ENCODE measurements around the gene AVPR2. TPM values are rescaled to one million over a fixed set of nuclear protein-coding genes. Genes with fewer than 3 reads are reported as not detected.

AVPR2 gene
- total and polyA plus RNA-seq, 5 experiments from 2014 or later, result not detected

DNA sequence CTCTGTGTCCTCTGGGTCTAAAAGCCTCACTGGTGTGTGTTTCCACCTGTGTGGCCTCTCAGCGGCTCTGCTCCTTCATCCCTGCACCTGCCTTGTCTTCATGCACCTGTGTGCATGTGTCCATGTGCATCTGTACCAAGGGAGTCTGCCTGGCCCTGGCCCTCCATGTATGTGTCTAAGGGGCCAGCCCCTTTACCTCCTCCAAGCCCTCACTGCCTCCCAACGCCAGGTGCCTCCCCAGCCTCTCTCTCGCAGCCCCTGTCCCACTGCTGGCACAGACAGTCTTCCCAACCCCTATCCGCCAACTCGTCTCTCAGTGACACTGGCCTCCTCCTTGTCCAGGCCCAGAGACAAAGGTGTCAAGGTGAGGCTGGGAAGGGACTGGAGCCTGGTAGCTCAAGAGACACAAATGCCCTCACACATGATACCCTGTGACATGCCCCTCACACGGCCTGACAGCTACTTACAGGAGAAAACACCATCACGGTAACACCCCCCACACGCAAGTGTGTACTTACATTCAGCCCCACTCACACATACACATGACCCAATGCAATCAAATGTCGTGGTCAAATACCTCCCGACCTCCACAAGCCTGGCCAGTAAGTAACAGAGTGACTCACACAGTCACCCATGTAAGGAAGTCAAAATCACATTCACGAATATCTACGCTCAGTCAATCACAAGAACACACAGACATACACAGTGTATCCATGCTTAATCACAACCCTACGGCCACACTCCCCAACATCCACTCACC lies 29.9 kb upstream of the AVPR2 start:
- H3K9me3 Mint-ChIP-seq, result peaks cover 0 to 5% (median 0%) of the 10 kb centered on the region in 9 donors
- no peak for DNase-seq
- H3K36me3 Mint-ChIP-seq, result no peaks in the 10 kb centered on the region
- no peak for ATAC-seq
- H3K27me3 Mint-ChIP-seq, result peaks cover 6 to 27% (median 18%) of the 10 kb centered on the region in 5 donors
- POLR2A ChIA-PET, result no interaction called here
- H3K27ac Mint-ChIP-seq, result peak overlapping the region in 2 of 10 donors; percentile 53 to 64
- peak overlapping the region in 1 of 10 donors; percentile 39 for H3K4me3 Mint-ChIP-seq
- peaks cover 11 to 19% (median 15%) of the 10 kb centered on the region in 4 donors for H3K4me1 Mint-ChIP-seq

DNA sequence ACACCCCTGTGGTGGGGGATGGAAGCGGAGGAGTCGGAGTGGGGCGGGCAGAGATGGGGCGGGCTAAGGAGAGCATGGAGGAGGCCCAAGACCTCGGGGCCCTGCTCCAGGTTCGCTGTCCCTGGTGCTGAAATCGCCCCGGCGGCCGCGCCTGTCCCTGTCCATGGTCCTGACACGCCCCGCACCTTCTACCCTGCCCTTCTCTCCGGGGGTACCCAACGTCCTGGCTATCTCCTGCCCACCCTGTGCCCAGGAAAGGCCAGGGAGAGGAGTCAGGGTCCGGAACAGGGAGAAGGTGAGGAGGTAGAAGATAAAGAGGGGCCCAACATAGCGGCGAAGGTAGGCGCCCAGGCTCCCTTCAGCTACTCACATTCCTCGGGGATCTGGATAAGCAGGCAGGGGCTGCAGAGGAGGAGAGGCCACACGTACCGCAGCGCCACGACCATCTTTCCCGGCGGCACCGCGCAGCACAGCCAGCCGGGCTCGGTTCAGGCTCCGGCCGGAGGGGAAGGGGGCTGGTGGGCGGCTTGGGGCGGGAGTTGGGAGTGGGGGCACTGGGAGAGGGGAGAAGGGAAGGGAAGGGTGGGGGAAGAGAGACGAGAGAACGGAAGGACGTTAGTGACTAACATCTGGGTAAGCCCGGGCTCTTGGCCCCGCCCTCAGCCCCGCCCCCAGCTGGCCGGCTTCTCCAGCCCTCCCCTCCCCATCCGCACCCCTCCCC lies 28.9 kb upstream of the AVPR2 start:
- no peaks in the 10 kb centered on the region for H3K36me3 Mint-ChIP-seq
- POLR2A ChIA-PET, result interaction anchor here (1.0 kb wide), 1 partner anchor 51 kb away, joined by 5 read pairs; the partner anchor contains the start of gene ARHGAP4
- peaks cover 6 to 29% (median 18%) of the 10 kb centered on the region in 5 donors for H3K27me3 Mint-ChIP-seq
- H3K4me1 Mint-ChIP-seq, result peaks cover 11 to 19% (median 15%) of the 10 kb centered on the region in 4 donors
- ATAC-seq (peak; percentile 70 to 82), DNase-seq (peak; percentile 51 to 76 (median 68))
- peaks cover 0 to 5% (median 0%) of the 10 kb centered on the region in 9 donors for H3K9me3 Mint-ChIP-seq
- H3K4me3 Mint-ChIP-seq, result peak overlapping the region in 2 of 10 donors; percentile 32 to 63
- H3K27ac Mint-ChIP-seq, result peak overlapping the region in 2 of 10 donors; percentile 64 to 84

DNA sequence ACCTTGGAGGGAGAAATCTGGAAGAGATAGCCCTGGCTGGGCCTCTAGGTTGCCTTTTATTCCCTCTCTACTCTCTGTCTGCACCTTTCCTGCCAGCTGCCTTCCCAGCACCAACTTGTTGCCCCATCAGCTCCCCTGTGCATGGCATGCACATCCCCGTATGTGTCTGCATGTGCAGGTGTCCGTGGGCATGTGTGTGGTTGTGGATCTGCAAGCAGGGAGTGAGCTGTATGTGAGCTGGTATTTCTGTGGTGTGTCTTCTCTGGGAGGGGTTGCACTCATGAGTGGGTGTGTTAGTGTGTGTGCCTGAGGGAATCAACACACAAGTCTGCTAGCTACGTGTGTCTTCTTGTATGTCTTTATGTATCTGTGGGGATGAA lies 28.4 kb upstream of the AVPR2 start:
- POLR2A ChIA-PET, result interaction anchor here (1.0 kb wide), 1 partner anchor 50 kb away, joined by 5 read pairs; the partner anchor contains the start of gene ARHGAP4
- H3K36me3 Mint-ChIP-seq, result no peaks in the 10 kb centered on the region
- H3K4me3 Mint-ChIP-seq, result no peak overlapping the region
- H3K9me3 Mint-ChIP-seq, result peaks cover 0 to 5% (median 0%) of the 10 kb centered on the region in 9 donors
- peak overlapping the region in 2 of 10 donors; percentile 24 to 73 for H3K27ac Mint-ChIP-seq
- H3K4me1 Mint-ChIP-seq, result peaks cover 11 to 19% (median 15%) of the 10 kb centered on the region in 4 donors
- DNase-seq, result no peak
- no peak for ATAC-seq
- peaks cover 8 to 32% (median 18%) of the 10 kb centered on the region in 5 donors for H3K27me3 Mint-ChIP-seq

DNA sequence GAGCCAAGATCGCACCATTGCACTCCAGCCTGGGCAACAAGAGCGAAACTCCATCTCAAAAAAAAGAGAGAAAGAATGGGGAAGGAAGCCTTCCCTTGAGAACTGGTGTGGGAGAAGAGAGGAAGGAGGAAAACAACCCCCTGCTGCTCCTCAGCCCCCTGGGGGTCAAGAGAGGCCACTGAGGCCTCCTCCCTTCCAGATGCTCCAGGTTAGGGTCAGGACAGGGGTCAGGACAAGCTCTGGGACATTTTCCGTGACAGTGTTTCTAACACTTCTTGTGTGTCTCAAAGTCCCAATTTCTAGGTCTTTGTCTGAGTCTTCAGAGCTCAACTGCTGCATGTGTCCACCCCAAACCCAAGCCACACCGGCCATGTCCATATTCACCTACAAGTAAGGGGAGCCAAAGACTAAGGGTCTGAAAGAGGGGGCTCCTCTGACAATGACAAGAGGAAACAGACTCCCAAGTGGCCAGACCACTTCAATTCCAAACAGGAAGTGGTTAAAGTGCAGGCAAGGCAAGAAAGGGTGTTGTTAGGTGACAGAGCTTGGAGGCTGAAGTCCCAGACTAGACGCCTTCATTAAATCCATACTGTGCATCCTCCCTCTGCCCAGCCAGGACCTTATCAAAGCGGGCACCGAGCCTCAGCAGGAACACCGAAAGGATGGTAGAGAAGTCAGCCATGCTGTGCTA lies 26.8 kb upstream of the AVPR2 start:
- H3K27me3 Mint-ChIP-seq, result peaks cover 9 to 38% (median 15%) of the 10 kb centered on the region in 5 donors
- POLR2A ChIA-PET, result no interaction called here
- H3K4me1 Mint-ChIP-seq, result peaks cover 10 to 19% (median 15%) of the 10 kb centered on the region in 4 donors

DNA sequence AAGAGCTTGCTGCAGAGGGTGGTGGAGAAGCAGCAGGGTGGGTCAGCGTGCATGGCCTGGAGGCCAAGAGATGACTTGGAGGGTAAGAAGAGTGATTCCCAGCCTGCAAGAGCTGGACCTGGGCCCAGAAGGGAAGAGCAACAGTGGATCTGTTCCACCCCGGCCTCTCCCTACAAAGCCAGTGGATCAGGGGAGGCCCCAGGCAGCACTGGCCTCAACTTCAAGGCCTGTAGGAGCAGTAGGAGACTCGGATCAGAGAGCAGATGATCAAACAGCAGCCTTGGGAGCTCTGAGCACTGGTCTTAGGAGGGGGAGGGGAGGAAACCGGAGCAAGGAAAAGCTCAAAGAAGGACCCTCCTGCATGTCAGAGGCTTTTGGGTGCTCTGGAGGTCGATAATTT lies 26.1 kb upstream of the AVPR2 start:
- no peak for ATAC-seq
- Mint-ChIP-seq H3K4me1 (peaks cover 9 to 19% (median 15%) of the 10 kb centered on the region in 4 donors), H3K9me3 (peaks cover 0 to 5% (median 0%) of the 10 kb centered on the region in 9 donors), H3K4me3 (peak overlapping the region in 3 of 10 donors; percentile 31 to 57 (median 39)), H3K27ac (peak overlapping the region in 2 of 10 donors; percentile 43 to 56), H3K27me3 (peaks cover 9 to 43% (median 15%) of the 10 kb centered on the region in 5 donors), H3K36me3 (no peaks in the 10 kb centered on the region)
- no peak for DNase-seq
- POLR2A ChIA-PET, result no interaction called here

More for the DNA sequence above, 26.8 kb upstream of the AVPR2 start:
- Mint-ChIP-seq H3K4me3 (peak overlapping the region in 2 of 10 donors; percentile 24 to 57), H3K9me3 (peaks cover 0 to 5% (median 0%) of the 10 kb centered on the region in 9 donors), H3K27ac (peak overlapping the region in 3 of 10 donors; percentile 37 to 56 (median 43)), H3K36me3 (no peaks in the 10 kb centered on the region)
- ATAC-seq (no peak), DNase-seq (no peak)

DNA sequence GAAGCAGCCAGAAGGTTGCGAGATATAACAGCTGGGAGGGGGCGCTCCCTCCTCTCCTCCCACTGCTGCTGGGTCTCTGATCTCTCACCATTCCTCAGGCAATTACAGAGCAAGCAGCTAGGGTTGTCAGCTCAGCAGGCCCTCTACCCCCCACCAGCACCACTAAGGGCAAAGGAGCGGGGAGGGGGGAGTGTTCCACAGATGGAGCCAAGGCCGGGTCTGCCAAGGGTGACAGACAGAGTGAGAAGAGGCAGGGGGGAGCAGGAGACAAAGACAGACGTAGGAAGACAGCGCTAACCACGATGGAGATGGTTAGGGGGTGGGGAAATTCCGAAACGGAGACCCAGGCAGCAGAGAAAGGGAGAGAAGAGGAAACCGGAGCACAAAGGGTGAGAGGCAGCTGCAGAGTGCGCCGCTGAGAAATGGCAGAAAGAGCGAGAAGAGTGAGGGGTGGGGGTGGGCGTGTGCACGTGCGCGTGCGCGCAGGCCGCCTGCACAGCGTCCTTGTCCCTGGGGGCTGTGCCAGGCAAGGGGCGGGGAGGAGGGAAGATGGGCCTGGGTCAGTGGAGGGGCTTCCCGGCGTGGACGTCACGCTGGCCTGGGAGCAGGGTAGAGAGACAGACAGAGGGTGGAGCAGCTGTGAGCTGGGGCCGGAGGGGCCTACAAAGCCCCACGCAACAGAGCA lies 25.4 kb upstream of the AVPR2 start:
- peaks cover 9 to 19% (median 15%) of the 10 kb centered on the region in 4 donors for H3K4me1 Mint-ChIP-seq
- ATAC-seq (peak in 1 of 2 donors; percentile 42), DNase-seq (no peak)
- H3K9me3 Mint-ChIP-seq, result peaks cover 0 to 5% (median 0%) of the 10 kb centered on the region in 9 donors
- no peak overlapping the region for H3K4me3 Mint-ChIP-seq
- POLR2A ChIA-PET, result no interaction called here
- no peaks in the 10 kb centered on the region for H3K36me3 Mint-ChIP-seq
- H3K27me3 Mint-ChIP-seq, result peaks cover 9 to 49% (median 15%) of the 10 kb centered on the region in 5 donors
- H3K27ac Mint-ChIP-seq, result no peak overlapping the region

DNA sequence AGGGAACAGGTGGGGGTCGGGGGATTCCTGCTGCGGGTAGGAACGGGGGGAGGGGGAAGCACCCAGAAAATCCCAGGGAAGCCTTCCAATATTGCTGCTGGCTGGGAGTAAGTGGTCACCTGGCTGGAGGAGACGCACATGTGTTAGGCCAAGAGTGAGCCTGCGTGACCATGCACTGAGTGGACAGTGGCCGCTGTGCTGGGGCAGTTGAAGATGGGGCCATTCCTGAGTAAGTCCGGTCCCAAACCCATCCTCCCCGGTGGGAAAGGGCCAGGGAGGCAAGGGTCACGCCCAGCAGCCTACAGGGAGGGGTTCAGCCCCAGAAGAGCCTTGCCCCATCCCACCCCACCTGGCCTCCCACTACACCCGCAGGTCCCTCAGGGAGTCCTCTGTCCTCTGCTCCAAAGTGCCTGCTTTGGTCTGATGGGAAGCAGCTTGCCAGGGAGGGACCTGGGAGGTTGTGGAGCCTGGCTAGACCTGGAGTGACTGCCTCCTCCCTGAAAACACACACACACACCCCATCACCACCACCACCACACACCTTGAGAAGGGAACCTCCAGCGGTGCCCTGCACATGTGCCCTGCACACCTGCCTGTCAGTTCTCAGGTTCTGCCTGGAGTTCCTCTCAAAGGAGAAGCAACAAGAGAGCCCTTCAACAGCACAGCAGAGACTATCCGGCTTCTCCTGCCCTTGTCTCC lies 24.6 kb upstream of the AVPR2 start:
- Mint-ChIP-seq H3K9me3 (peaks cover 0 to 4% (median 0%) of the 10 kb centered on the region in 9 donors), H3K27me3 (peaks cover 11 to 53% (median 18%) of the 10 kb centered on the region in 5 donors), H3K27ac (no peak overlapping the region), H3K4me3 (no peak overlapping the region), H3K4me1 (peaks cover 9 to 19% (median 16%) of the 10 kb centered on the region in 4 donors), H3K36me3 (no peaks in the 10 kb centered on the region)
- POLR2A ChIA-PET, result interaction anchor here (0.6 kb wide), 1 partner anchor 156 kb away, joined by 5 read pairs; the partner anchor contains the start of gene BCAP31
- no peak for DNase-seq
- ATAC-seq, result no peak

DNA sequence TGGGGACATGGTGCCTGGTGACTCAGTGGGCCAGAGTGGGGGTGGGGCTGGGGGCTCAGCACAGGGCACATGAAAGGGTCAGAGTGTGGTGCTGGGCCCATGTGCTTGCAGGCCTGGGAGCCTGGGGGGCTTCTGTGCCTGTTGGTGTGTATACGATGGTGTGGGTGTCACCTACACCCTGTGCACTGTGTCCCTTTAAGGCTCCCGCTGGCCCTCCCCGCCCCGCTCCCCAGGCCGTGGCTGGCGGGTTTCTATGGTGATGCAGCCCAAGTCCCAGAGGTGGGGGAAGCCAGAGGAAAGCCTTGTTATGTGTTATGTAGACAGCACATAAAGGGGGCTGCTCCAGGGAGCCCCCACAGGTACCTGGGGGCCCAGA lies 24.0 kb upstream of the AVPR2 start:
- POLR2A ChIA-PET, result no interaction called here
- Mint-ChIP-seq H3K36me3 (no peaks in the 10 kb centered on the region), H3K27me3 (peaks cover 11 to 52% (median 18%) of the 10 kb centered on the region in 5 donors), H3K9me3 (peaks cover 0 to 3% (median 0%) of the 10 kb centered on the region in 9 donors), H3K27ac (no peak overlapping the region), H3K4me1 (peaks cover 8 to 19% (median 16%) of the 10 kb centered on the region in 4 donors), H3K4me3 (no peak overlapping the region)
- no peak for ATAC-seq
- no peak for DNase-seq

DNA sequence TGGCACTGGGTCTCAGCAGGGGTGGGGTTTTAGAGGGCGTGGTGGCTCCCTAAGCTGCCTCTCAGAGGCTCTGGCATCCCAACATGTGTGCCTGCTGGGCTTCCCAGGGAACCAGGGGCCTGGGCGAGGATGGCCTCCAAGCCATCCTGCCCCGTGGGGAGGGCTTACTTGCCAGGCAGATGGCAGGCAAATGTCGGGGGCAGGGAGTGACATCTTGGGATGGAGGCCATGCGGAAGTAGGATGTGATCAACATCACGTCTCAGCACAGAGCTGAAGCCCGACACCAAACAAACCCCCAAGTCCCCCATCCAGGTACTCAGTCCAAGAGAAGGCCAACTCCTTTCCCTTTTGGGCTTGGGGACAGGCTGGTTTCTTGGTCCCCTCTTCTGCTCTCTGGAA lies 23.2 kb upstream of the AVPR2 start:
- POLR2A ChIA-PET, result no interaction called here
- ATAC-seq, result no peak

DNA sequence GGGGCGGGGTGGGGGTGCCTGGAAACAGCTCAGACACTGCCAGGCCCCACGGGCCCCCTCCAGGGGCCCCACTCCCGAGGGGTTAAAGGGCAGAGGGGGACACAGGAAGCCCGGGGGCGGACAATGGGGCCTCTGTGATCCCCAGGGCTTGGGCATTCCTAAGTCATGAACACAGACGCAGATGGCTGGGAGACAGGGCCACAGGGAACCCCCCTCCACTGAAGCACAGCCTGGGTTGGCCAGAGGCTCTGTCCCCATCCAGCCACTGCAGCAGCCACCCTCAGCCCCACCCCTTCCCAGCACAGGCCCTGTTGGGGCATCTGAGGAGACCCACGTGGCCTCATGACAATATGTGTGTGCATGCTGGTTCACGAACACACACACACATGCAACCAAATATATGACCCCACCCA lies 22.4 kb upstream of the AVPR2 start:
- H3K4me1 Mint-ChIP-seq, result peaks cover 8 to 19% (median 15%) of the 10 kb centered on the region in 4 donors
- no peaks in the 10 kb centered on the region for H3K9me3 Mint-ChIP-seq
- peaks cover 8 to 47% (median 13%) of the 10 kb centered on the region in 5 donors for H3K27me3 Mint-ChIP-seq
- no peaks in the 10 kb centered on the region for H3K36me3 Mint-ChIP-seq
- POLR2A ChIA-PET, result no interaction called here
- DNase-seq (no peak), ATAC-seq (no peak)
- H3K27ac Mint-ChIP-seq, result no peak overlapping the region
- H3K4me3 Mint-ChIP-seq, result peak overlapping the region in 1 of 10 donors; percentile 37

More for the DNA sequence above, 23.2 kb upstream of the AVPR2 start:
- H3K36me3 Mint-ChIP-seq, result no peaks in the 10 kb centered on the region
- peaks cover 9 to 49% (median 15%) of the 10 kb centered on the region in 5 donors for H3K27me3 Mint-ChIP-seq
- H3K4me3 Mint-ChIP-seq, result no peak overlapping the region
- peaks cover 8 to 19% (median 15%) of the 10 kb centered on the region in 4 donors for H3K4me1 Mint-ChIP-seq
- H3K9me3 Mint-ChIP-seq, result peaks cover 0 to under 1% (median 0%) of the 10 kb centered on the region in 9 donors
- no peak for DNase-seq
- H3K27ac Mint-ChIP-seq, result no peak overlapping the region

DNA sequence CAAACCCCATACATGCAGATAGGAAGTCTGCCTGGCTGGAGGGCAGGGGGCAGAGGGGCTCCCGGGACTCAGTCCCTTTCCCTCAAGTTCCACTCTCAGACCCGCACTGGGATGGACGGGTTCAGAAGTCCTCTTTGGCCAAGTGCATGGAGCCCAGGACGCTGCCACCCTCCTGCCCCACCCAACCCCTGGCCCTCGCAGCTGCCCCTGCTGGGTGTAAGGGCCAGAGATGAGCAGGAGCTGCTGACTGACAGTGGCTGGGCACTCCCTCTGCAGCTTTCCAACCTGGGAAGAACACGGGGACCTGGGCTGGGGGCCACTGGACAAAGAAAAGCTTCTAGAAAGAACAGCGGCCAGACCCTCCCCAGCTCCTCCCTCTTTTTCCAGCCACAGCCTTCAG lies 21.9 kb upstream of the AVPR2 start:
- H3K9me3 Mint-ChIP-seq, result no peaks in the 10 kb centered on the region
- POLR2A ChIA-PET, result no interaction called here
- ATAC-seq (no peak), DNase-seq (no peak)
- H3K36me3 Mint-ChIP-seq, result no peaks in the 10 kb centered on the region
- H3K4me1 Mint-ChIP-seq, result peaks cover 8 to 18% (median 15%) of the 10 kb centered on the region in 4 donors
- H3K27me3 Mint-ChIP-seq, result peaks cover 8 to 47% (median 13%) of the 10 kb centered on the region in 5 donors
- peak overlapping the region in 1 of 10 donors; percentile 37 for H3K4me3 Mint-ChIP-seq
- H3K27ac Mint-ChIP-seq, result no peak overlapping the region

Measured in naive thymus-derived CD8-positive, alpha-beta T cell (primary cell).